Right lobe of liver (tissue), 4 donors: Measurements from ENCODE around the gene PNLIP.

Experiments
- POLR2A ChIP-seq: fragments of 450-650 bp; IDR thresholded peaks from one replicate; pipeline ENCODE4 v1.6.1; 2017; ENCODE audit warnings: antibody characterized with exemption, mild to moderate bottlenecking
- TF ChIP-seq, protein P1 (sequence below), 4 donors: fragments of 200-600 bp in 3 of 4; fragments of 450-650 bp in 1 of 4; IDR thresholded peaks; one replicate each; pipeline versions ENCODE4 v1.5.1 to v1.8.0; 2016 to 2022; ENCODE audit warnings: antibody characterized with exemption in 4 of 4, mild to moderate bottlenecking in 2 of 4
- donor health status: DM: no; HTN: no; CAD: no.
- donor health status: DM: no; HTN: no; CAD: no.
- donor health status: DM: no; HTN: yes; CAD: no.

DNA sequence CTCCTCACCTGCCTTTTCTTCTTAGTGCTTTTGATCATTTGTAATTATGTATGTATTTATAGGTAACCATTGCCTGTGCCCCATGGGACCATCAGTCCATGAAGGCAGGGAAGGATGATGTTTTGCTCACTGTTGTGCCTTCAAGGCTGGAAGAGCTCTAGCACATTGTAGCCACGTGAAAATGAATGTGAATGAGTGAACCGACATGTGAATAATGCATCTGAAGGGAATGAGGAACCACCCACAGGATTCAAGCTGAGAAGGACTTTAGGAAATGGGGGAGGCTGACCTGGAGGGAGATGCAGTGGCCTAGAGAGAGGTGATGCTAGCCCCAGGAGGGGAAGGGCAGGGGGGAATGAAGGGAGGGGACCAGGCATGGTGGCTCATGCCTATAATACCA is 69.1 kb downstream of the PNLIP start:
- TF ChIP-seq, protein P1, sequence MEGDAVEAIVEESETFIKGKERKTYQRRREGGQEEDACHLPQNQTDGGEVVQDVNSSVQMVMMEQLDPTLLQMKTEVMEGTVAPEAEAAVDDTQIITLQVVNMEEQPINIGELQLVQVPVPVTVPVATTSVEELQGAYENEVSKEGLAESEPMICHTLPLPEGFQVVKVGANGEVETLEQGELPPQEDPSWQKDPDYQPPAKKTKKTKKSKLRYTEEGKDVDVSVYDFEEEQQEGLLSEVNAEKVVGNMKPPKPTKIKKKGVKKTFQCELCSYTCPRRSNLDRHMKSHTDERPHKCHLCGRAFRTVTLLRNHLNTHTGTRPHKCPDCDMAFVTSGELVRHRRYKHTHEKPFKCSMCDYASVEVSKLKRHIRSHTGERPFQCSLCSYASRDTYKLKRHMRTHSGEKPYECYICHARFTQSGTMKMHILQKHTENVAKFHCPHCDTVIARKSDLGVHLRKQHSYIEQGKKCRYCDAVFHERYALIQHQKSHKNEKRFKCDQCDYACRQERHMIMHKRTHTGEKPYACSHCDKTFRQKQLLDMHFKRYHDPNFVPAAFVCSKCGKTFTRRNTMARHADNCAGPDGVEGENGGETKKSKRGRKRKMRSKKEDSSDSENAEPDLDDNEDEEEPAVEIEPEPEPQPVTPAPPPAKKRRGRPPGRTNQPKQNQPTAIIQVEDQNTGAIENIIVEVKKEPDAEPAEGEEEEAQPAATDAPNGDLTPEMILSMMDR (IDR thresholded peaks at IDR 0.05): no peak
- TF ChIP-seq POLR2A: no peak
